VCaP (cell line): Measurements from ENCODE around the gene SRP19.

Experiments
- H3K27ac ChIP-seq: fragments of 450-650 bp; 2 replicates; pipeline ENCODE4 v1.5.1; 2017
- CTCF ChIP-seq: fragments of 450-650 bp; conservative IDR thresholded peaks from 2 replicates; pipeline ENCODE4 v1.5.1; 2017; ENCODE audit warnings: mild to moderate bottlenecking, moderate library complexity

SRP19 gene

GRCh38 chr5:112907166-112907631 is 46.1 kb downstream of the SRP19 start:
- no peak for TF ChIP-seq CTCF
- no peak overlapping the region for H3K27ac ChIP-seq

GRCh38 chr5:112908854-112909253 is 47.8 kb downstream of the SRP19 start:
- TF ChIP-seq CTCF, result no peak
- H3K27ac ChIP-seq, result no peak overlapping the region

- TF ChIP-seq CTCF, result no peak
- H3K27ac ChIP-seq, result no peak overlapping the region
Measured at GRCh38 chr5:112910529-112910928, 49.4 kb downstream of the SRP19 start.

GRCh38 chr5:112914584-112914983 is 53.5 kb downstream of the SRP19 start:
- no peak overlapping the region for H3K27ac ChIP-seq
- TF ChIP-seq CTCF, result no peak

- no peak overlapping the region for H3K27ac ChIP-seq
- no peak for TF ChIP-seq CTCF
Measured at GRCh38 chr5:112915831-112916230, 54.7 kb downstream of the SRP19 start.

GRCh38 chr5:112917453-112917995 is 56.4 kb downstream of the SRP19 start:
- no peak overlapping the region for H3K27ac ChIP-seq
- no peak for TF ChIP-seq CTCF

GRCh38 chr5:112918136-112918535 is 57.0 kb downstream of the SRP19 start:
- H3K27ac ChIP-seq, result no peak overlapping the region
- TF ChIP-seq CTCF, result no peak
